HepG2 (cell line): Measurements from ENCODE around the gene TATDN3. TPM values are rescaled to one million over a fixed set of nuclear protein-coding genes. Genes with fewer than 3 reads are reported as not detected.
A peak's percentile ranks its signal among the peaks of the same experiment; 100 is the strongest.

Source experiments
- ATAC-seq: fragments of 200-7000 bp; cut with Tn5 transposase; 3 replicates; pipeline ENCODE4 v1.9.1; 2020; ENCODE audit warnings: mild to moderate bottlenecking, moderate library complexity
- BruUV-seq: library from RNA; stranded (reverse); fragments of 400-500 nt; replicated peaks from 2 replicates; lab custom pipeline; 2021; lab: Mats Ljungman, UMichigan
- CTCF ChIA-PET: fragments of 300-600 bp; formaldehyde crosslinking; extraction: SDS; loops from one replicate; lab custom pipeline; 2021; ENCODE audit warnings: low total read pairs, inconsistent platforms, low intra/inter-chr PET ratio; lab: Yijun Ruan, JAX
- POLR2A ChIA-PET: fragments of 350-600 bp; sonication (Branson Sonifier 250); formaldehyde crosslinking; loops from one replicate; lab custom pipeline; 2020; ENCODE audit warnings: antibody characterized with exemption, inconsistent platforms; lab: Yijun Ruan, JAX
- DNase-seq: peaks from one replicate; pipeline ENCODE4 v3.0.0-alpha.2; 2015; ENCODE audit warnings: low spot score
- FAIRE-seq: peaks from 3 replicates; lab custom pipeline; 2011; peaks lifted over from hg19 to GRCh38; lab: Jason Lieb, UNC
- H2AFZ ChIP-seq: one replicate; pipeline ENCODE4 v1.6.1; 2011; ENCODE audit warnings: low read length, inconsistent platforms
- H3K27ac ChIP-seq: fragments of 300-600 bp; 3 replicates; pipeline ENCODE4 v1.8.0; 2011; ENCODE audit warnings: mixed run types, mild to moderate bottlenecking, mixed read lengths, low read length, inconsistent platforms; ENCODE audit not compliant: insufficient read depth; ENCODE audit errors: extremely low read length
- H3K27me3 ChIP-seq, 2 experiments: fragments of 200-600 bp in 1 of 2; 2 replicates in 1 of 2; 3 replicates in 1 of 2; pipeline versions ENCODE4 v1.6.0 to v1.8.0; 2011; ENCODE audit warnings: low read length in 2 of 2, mild to moderate bottlenecking in 2 of 2, moderate library complexity in 2 of 2, inconsistent platforms in 1 of 2; ENCODE audit not compliant: insufficient read depth in 2 of 2, control insufficient read depth in 1 of 2
- H3K36me3 ChIP-seq, 2 experiments: fragments of 200-600 bp in 1 of 2; replicated peaks in 1 of 2; 2 replicates in 1 of 2; 3 replicates in 1 of 2; pipeline versions ENCODE4 v1.5.1 to v1.8.0; 2011; ENCODE audit warnings: low read length in 2 of 2, inconsistent platforms in 1 of 2; ENCODE audit not compliant: insufficient read depth in 2 of 2, control insufficient read depth in 1 of 2
- H3K4me1 ChIP-seq: 2 replicates; pipeline ENCODE4 v1.5.1; 2012; ENCODE audit warnings: low read length, inconsistent platforms; ENCODE audit not compliant: insufficient read depth
- H3K4me2 ChIP-seq: 2 replicates; pipeline ENCODE4 v1.6.0; 2011; ENCODE audit warnings: low read depth, low read length, inconsistent platforms
- H3K4me3 ChIP-seq, 3 experiments: fragments of 200-600 bp in 1 of 3; sonication (generic), shearing (Covaris generic) in 1 of 3; replicated peaks in 1 of 3; 2 replicates each; pipeline ENCODE4 v1.5.1; 2011 to 2016; ENCODE audit warnings: low read length in 3 of 3, inconsistent platforms in 2 of 3, low read depth in 2 of 3, mild to moderate bottlenecking in 2 of 3, control low read depth in 1 of 3, mixed read lengths in 1 of 3; ENCODE audit not compliant: insufficient read depth in 1 of 3
- H3K79me2 ChIP-seq: one replicate; pipeline ENCODE4 v1.6.1; 2011; ENCODE audit warnings: low read length, inconsistent platforms; ENCODE audit not compliant: insufficient read depth
- H3K9ac ChIP-seq: 2 replicates; pipeline ENCODE4 v1.6.0; 2011; ENCODE audit warnings: mild to moderate bottlenecking, low read depth, low read length, inconsistent platforms; ENCODE audit not compliant: insufficient read depth
- H3K9me3 ChIP-seq: 2 replicates; pipeline ENCODE4 v1.5.1; 2012; ENCODE audit warnings: mild to moderate bottlenecking, low read length
- H4K20me1 ChIP-seq: 2 replicates; pipeline ENCODE4 v1.6.0; 2011; ENCODE audit warnings: inconsistent platforms, mild to moderate bottlenecking, low read length, moderate library complexity; ENCODE audit not compliant: insufficient read depth
- DNMT3B ChIP-seq: conservative IDR thresholded peaks from 2 replicates; pipeline ENCODE4 v1.6.1; 2016; ENCODE audit warnings: missing biosample characterization, control low read depth
- FOSL2 ChIP-seq: sonication (generic); formaldehyde crosslinking; IDR thresholded peaks from 2 replicates; pipeline ENCODE4 v1.4.0; 2020; ENCODE audit warnings: missing genetic modification reagents
- FOXM1 ChIP-seq: sonication (generic); formaldehyde crosslinking; IDR thresholded peaks from 2 replicates; pipeline ENCODE4 v1.5.0; 2020; ENCODE audit warnings: missing genetic modification reagents
- GPN1 ChIP-seq: sonication (generic); formaldehyde crosslinking; IDR thresholded peaks from 2 replicates; pipeline ENCODE4 v1.5.1; 2020; ENCODE audit warnings: missing genetic modification reagents, borderline replicate concordance
- TGIF2 ChIP-seq: IDR thresholded peaks from 2 replicates; pipeline ENCODE4 v1.6.1; 2016; ENCODE audit warnings: control low read depth, missing compliant biosample characterization
- ZNF224 ChIP-seq: sonication (generic); formaldehyde crosslinking; IDR thresholded peaks from 2 replicates; pipeline ENCODE4 v1.5.0; 2020; ENCODE audit warnings: mild to moderate bottlenecking, missing genetic modification reagents
- ZNF44 ChIP-seq: sonication (generic); formaldehyde crosslinking; IDR thresholded peaks from 2 replicates; pipeline ENCODE4 v1.5.1; 2020; ENCODE audit warnings: mild to moderate bottlenecking, missing genetic modification reagents
- ZNF878 ChIP-seq: sonication (generic); formaldehyde crosslinking; IDR thresholded peaks from 2 replicates; pipeline ENCODE4 v1.8.1; 2023; ENCODE audit warnings: mild to moderate bottlenecking, missing genetic modification reagents, moderate library complexity
- whole genome bisulfite sequencing: methylation state at CpG from one replicate; pipeline ENCODE4 v1.1.6; 2017; ENCODE audit warnings: low lambda C conversion rate; 5-methylcytosine and 5-hydroxymethylcytosine counted together
- in situ Hi-C: cut with HindIII; loops from 2 replicates; pipeline ENCODE4 v1.10.0; 2017; ENCODE audit warnings: low pct_unique_long_range_greater_than_20kb; ENCODE audit not compliant: extremely low pct_ligation_motif_present
- intact Hi-C: fragments of 100-400 bp; cut with micrococcal nuclease; formaldehyde crosslinking; loops from one replicate; pipeline ENCODE4 v1.10.0; 2022; ENCODE audit not compliant: unreplicated experiment
- polyA plus RNA-seq, 8 experiments: library from polyadenylated mRNA; depleted of rRNA in 3 of 8; stranded (reverse) in 7 of 8; unstranded in 1 of 8; fragments of >200 nt; fragmentation: Illumina TruSeq in 4 of 8; extraction: Trizol in 4 of 8; gene quantifications; 2 replicates each; pipeline versions ENCODE4 v1.2.1 to v1.2.3, GENCODE V29; 2011 to 2016; ENCODE audit warnings: low read depth in 4 of 8, missing spikeins in 1 of 8, mixed read lengths in 1 of 8; ENCODE audit not compliant: insufficient read depth in 1 of 8
- total RNA-seq, 5 experiments: library from RNA; depleted of rRNA; stranded (reverse); fragments of >200 nt; fragmentation: Illumina TruSeq; extraction: Trizol; gene quantifications; 2 replicates each; pipeline ENCODE4 v1.2.3, GENCODE V29; 2016; ENCODE audit warnings: low read depth in 1 of 5

TATDN3 gene
- total and polyA plus RNA-seq, 2 of the 13 experiments (the other 11 are each of a cell fraction or from before 2014, with no cell fraction given), result 7.3 to 8.6 TPM

DNA sequence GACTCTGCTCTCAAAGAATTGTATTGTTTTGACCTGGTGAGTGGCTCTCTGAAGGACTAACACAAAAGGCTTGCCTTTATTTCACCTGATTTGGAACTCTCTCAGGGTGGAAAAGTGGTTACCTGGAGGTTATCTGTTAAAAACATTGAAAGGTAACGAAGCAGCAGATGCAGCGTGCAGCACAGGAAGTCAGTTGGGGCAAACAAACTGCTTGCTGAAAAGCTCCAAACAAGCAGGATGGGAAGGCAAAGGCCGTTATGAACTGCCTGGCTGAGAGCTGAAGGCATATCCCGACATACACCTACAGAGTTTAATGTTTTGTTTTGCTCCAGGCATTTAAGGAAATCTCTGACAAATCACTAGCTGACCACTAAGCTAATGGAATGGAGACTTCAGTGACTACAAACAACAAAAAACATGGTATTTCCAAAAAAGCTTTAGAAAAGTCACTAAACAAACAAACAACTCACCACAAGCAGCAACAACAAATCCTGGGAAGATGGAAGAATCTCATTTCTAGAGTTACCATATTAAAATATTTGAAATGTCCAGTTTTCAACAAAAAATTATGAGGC, 47.7 kb upstream of the TATDN3 start:
- ChIA-PET CTCF (no interaction called here), POLR2A (no interaction called here)
- WGBS, result 94% methylated on average over 4 of the region's 4 CpGs
- peaks cover 4 to 5% of the 10 kb centered on the region in 2 experiments; a peak in 2 of 5 replicates for H3K36me3 ChIP-seq
- H3K4me3 ChIP-seq, result no peak overlapping the region
- no peak overlapping the region for H2AFZ ChIP-seq
- no peak overlapping the region for H3K9ac ChIP-seq
- no peaks in the 10 kb centered on the region for H3K27me3 ChIP-seq
- peaks cover 19% of the 10 kb centered on the region for H3K4me1 ChIP-seq
- in situ Hi-C loops, result no loop called here
- TF ChIP-seq ZNF44 (no peak), FOSL2 (CRISPR knock-in tag) (no peak), ZNF878 (no peak), DNMT3B (CRISPR knock-in tag) (no peak)
- intact Hi-C loops, result no loop called here
- peaks cover 8% of the 10 kb centered on the region for H3K79me2 ChIP-seq
- H4K20me1 ChIP-seq, result no peaks in the 10 kb centered on the region
- BruUV-seq, result no TSS peak
- H3K27ac ChIP-seq, result peak overlapping the region; percentile 10
- H3K4me2 ChIP-seq, result no peak overlapping the region
- DNase-seq (no peak), ATAC-seq (peak; percentile 38; the same call in 1 of the 3 replicates), FAIRE-seq (no peak)
- H3K9me3 ChIP-seq, result no peaks in the 10 kb centered on the region

DNA sequence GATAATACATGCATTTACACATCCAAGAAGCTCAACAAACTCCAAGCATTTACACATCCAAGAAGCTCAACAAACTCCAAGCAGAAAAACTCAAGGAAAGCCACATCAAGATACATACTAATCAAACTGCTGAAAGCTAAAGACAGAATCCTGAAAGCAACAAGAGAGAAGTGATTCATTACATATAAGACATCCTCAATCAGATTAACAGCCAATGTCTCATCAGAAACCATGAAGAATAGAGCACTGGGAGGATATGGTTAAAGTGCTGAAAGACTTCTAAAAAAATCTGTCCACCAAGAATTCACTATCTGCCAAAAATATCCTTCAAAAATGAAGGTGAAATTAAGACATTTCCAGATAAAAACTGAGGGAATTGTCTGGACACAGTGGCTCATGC, 46.4 kb upstream of the TATDN3 start:
- H3K9ac ChIP-seq, result no peak overlapping the region
- ATAC-seq, result no peak

More for the DNA sequence above, 46.4 kb upstream of the TATDN3 start:
- BruUV-seq, result no TSS peak
- H3K4me2 ChIP-seq, result no peak overlapping the region
- no peaks in the 10 kb centered on the region for H3K27me3 ChIP-seq
- TF ChIP-seq GPN1, result no peak
- TF ChIP-seq FOXM1, result no peak
- TF ChIP-seq TGIF2 (CRISPR knock-in tag), result no peak
- no peak for TF ChIP-seq ZNF224 (CRISPR knock-in tag)
- H3K9me3 ChIP-seq, result no peaks in the 10 kb centered on the region
- FAIRE-seq (no peak), DNase-seq (no peak)
- ChIA-PET CTCF (no interaction called here), POLR2A (no interaction called here)
- H4K20me1 ChIP-seq, result peaks cover 4% of the 10 kb centered on the region; the same call in 1 of the 2 replicates
- H3K36me3 ChIP-seq, result peaks cover 4 to 5% of the 10 kb centered on the region in 2 experiments; a peak in 2 of 5 replicates
- H3K27ac ChIP-seq, result no peak overlapping the region
- H3K4me1 ChIP-seq, result peaks cover 27% of the 10 kb centered on the region
- in situ Hi-C loops (no loop called here), intact Hi-C loops (no loop called here)
- no peak overlapping the region for H3K4me3 ChIP-seq
- no peak overlapping the region for H2AFZ ChIP-seq
- H3K79me2 ChIP-seq, result peaks cover 10% of the 10 kb centered on the region
